Activated gamma-delta T cell treated with anti-CD3 and anti-CD28 coated beads, Interleukin-2, amount 50 U/mL, for 16 hours (primary cell): ENCODE results near the gene LAMTOR5.
"Not testable (repeated sequence)": the region's sequence is repeated elsewhere in the genome, so short reads cannot be mapped to it uniquely, and the experiment has no call there.

Experiments
- DNase-seq: peaks from one replicate; pipeline ENCODE4 v3.0.0-alpha.2; 2020; ENCODE audit warnings: low read depth

Gene LAMTOR5

GRCh38 chr1:110407260-110408210 lies at the start of gene LAMTOR5:
TSS of gene LAMTOR5 (minus strand) at chr1:110407694. CDS start at chr1:110407620, 74 bp downstream.
- peak; percentile 87 for DNase-seq

- no peak for DNase-seq
Measured at GRCh38 chr1:110457206-110457605, 49.7 kb upstream of the LAMTOR5 start.

GRCh38 chr1:110455151-110455550 lies 47.7 kb upstream of the LAMTOR5 start:
- DNase-seq: no peak

- no peak for DNase-seq
Measured at GRCh38 chr1:110454328-110454727, 46.8 kb upstream of the LAMTOR5 start.

GRCh38 chr1:110453829-110454228 lies 46.3 kb upstream of the LAMTOR5 start:
- DNase-seq: no peak

GRCh38 chr1:110452330-110452729 lies 44.8 kb upstream of the LAMTOR5 start:
- DNase-seq: no peak

GRCh38 chr1:110450929-110451328 lies 43.4 kb upstream of the LAMTOR5 start, which contains the start of gene PROK1:
TSS of gene PROK1 (plus strand) at chr1:110451149. CDS start at chr1:110451217, 68 bp downstream.
- no peak for DNase-seq

GRCh38 chr1:110449661-110450651 lies 42.5 kb upstream of the LAMTOR5 start:
- no peak for DNase-seq

GRCh38 chr1:110444561-110444960 lies 37.1 kb upstream of the LAMTOR5 start:
- no peak for DNase-seq

- no peak for DNase-seq
Measured at GRCh38 chr1:110443451-110443850, 36.0 kb upstream of the LAMTOR5 start.

GRCh38 chr1:110441888-110442287 lies 34.4 kb upstream of the LAMTOR5 start:
- no peak for DNase-seq

- DNase-seq: no peak
Measured at GRCh38 chr1:110440877-110441276, 33.4 kb upstream of the LAMTOR5 start.

- DNase-seq: not testable (repeated sequence)
Measured at GRCh38 chr1:110439873-110440272, 32.4 kb upstream of the LAMTOR5 start.

- no peak for DNase-seq
Measured at GRCh38 chr1:110438893-110439292, 31.4 kb upstream of the LAMTOR5 start.

- DNase-seq: not testable (repeated sequence)
Measured at GRCh38 chr1:110437645-110438299, 30.3 kb upstream of the LAMTOR5 start.

GRCh38 chr1:110436635-110437034 lies 29.1 kb upstream of the LAMTOR5 start:
- no peak for DNase-seq

- no peak for DNase-seq
Measured at GRCh38 chr1:110434946-110435345, 27.5 kb upstream of the LAMTOR5 start.

- DNase-seq: no peak
Measured at GRCh38 chr1:110433803-110434202, 26.3 kb upstream of the LAMTOR5 start.

GRCh38 chr1:110433213-110433612 lies 25.7 kb upstream of the LAMTOR5 start:
- no peak for DNase-seq

GRCh38 chr1:110430901-110431300 lies 23.4 kb upstream of the LAMTOR5 start:
- no peak for DNase-seq

- DNase-seq: no peak
Measured at GRCh38 chr1:110430366-110430765, 22.9 kb upstream of the LAMTOR5 start.

- DNase-seq: no peak
Measured at GRCh38 chr1:110428946-110429345, 21.5 kb upstream of the LAMTOR5 start.
